Measurements from ENCODE around the gene ANAPC7.

- TF ChIP-seq, protein P1, sequence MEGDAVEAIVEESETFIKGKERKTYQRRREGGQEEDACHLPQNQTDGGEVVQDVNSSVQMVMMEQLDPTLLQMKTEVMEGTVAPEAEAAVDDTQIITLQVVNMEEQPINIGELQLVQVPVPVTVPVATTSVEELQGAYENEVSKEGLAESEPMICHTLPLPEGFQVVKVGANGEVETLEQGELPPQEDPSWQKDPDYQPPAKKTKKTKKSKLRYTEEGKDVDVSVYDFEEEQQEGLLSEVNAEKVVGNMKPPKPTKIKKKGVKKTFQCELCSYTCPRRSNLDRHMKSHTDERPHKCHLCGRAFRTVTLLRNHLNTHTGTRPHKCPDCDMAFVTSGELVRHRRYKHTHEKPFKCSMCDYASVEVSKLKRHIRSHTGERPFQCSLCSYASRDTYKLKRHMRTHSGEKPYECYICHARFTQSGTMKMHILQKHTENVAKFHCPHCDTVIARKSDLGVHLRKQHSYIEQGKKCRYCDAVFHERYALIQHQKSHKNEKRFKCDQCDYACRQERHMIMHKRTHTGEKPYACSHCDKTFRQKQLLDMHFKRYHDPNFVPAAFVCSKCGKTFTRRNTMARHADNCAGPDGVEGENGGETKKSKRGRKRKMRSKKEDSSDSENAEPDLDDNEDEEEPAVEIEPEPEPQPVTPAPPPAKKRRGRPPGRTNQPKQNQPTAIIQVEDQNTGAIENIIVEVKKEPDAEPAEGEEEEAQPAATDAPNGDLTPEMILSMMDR (IDR thresholded peaks at IDR 0.05): no peak
- TF ChIP-seq POLR2A (IDR thresholded peaks at IDR 0.05): no peak
Measured at GRCh38 chr12:110421701-110422100, 18.2 kb upstream of the ANAPC7 start.
